HepG2 (cell line): ENCODE data around the gene CCT3. TPM values are rescaled to one million over a fixed set of nuclear protein-coding genes. Genes with fewer than 3 reads are reported as not detected.
A peak's percentile ranks its signal among the peaks of the same experiment; 100 is the strongest.

ENCODE experiments used
- ATAC-seq: fragments of 200-7000 bp; cut with Tn5 transposase; 3 replicates; pipeline ENCODE4 v1.9.1; 2020; ENCODE audit warnings: mild to moderate bottlenecking, moderate library complexity
- BruUV-seq: library from RNA; stranded (reverse); fragments of 400-500 nt; replicated peaks from 2 replicates; lab custom pipeline; 2021; lab: Mats Ljungman, UMichigan
- CTCF ChIA-PET: fragments of 300-600 bp; formaldehyde crosslinking; extraction: SDS; loops from one replicate; lab custom pipeline; 2021; ENCODE audit warnings: low total read pairs, inconsistent platforms, low intra/inter-chr PET ratio; lab: Yijun Ruan, JAX
- POLR2A ChIA-PET: fragments of 350-600 bp; sonication (Branson Sonifier 250); formaldehyde crosslinking; loops from one replicate; lab custom pipeline; 2020; ENCODE audit warnings: antibody characterized with exemption, inconsistent platforms; lab: Yijun Ruan, JAX
- DNase-seq: peaks from one replicate; pipeline ENCODE4 v3.0.0-alpha.2; 2015; ENCODE audit warnings: low spot score
- FAIRE-seq: peaks from 3 replicates; lab custom pipeline; 2011; peaks lifted over from hg19 to GRCh38; lab: Jason Lieb, UNC
- H2AFZ ChIP-seq: one replicate; pipeline ENCODE4 v1.6.1; 2011; ENCODE audit warnings: low read length, inconsistent platforms
- H3K27ac ChIP-seq: fragments of 300-600 bp; 3 replicates; pipeline ENCODE4 v1.8.0; 2011; ENCODE audit warnings: mixed run types, mild to moderate bottlenecking, mixed read lengths, low read length, inconsistent platforms; ENCODE audit not compliant: insufficient read depth; ENCODE audit errors: extremely low read length
- H3K27me3 ChIP-seq, 2 experiments: fragments of 200-600 bp in 1 of 2; 2 replicates in 1 of 2; 3 replicates in 1 of 2; pipeline versions ENCODE4 v1.6.0 to v1.8.0; 2011; ENCODE audit warnings: low read length in 2 of 2, mild to moderate bottlenecking in 2 of 2, moderate library complexity in 2 of 2, inconsistent platforms in 1 of 2; ENCODE audit not compliant: insufficient read depth in 2 of 2, control insufficient read depth in 1 of 2
- H3K36me3 ChIP-seq, 2 experiments: fragments of 200-600 bp in 1 of 2; replicated peaks in 1 of 2; 2 replicates in 1 of 2; 3 replicates in 1 of 2; pipeline versions ENCODE4 v1.5.1 to v1.8.0; 2011; ENCODE audit warnings: low read length in 2 of 2, inconsistent platforms in 1 of 2; ENCODE audit not compliant: insufficient read depth in 2 of 2, control insufficient read depth in 1 of 2
- H3K4me1 ChIP-seq: 2 replicates; pipeline ENCODE4 v1.5.1; 2012; ENCODE audit warnings: low read length, inconsistent platforms; ENCODE audit not compliant: insufficient read depth
- H3K4me2 ChIP-seq: 2 replicates; pipeline ENCODE4 v1.6.0; 2011; ENCODE audit warnings: low read depth, low read length, inconsistent platforms
- H3K4me3 ChIP-seq, 3 experiments: fragments of 200-600 bp in 1 of 3; sonication (generic), shearing (Covaris generic) in 1 of 3; replicated peaks in 1 of 3; 2 replicates each; pipeline ENCODE4 v1.5.1; 2011 to 2016; ENCODE audit warnings: low read length in 3 of 3, inconsistent platforms in 2 of 3, low read depth in 2 of 3, mild to moderate bottlenecking in 2 of 3, control low read depth in 1 of 3, mixed read lengths in 1 of 3; ENCODE audit not compliant: insufficient read depth in 1 of 3
- H3K79me2 ChIP-seq: one replicate; pipeline ENCODE4 v1.6.1; 2011; ENCODE audit warnings: low read length, inconsistent platforms; ENCODE audit not compliant: insufficient read depth
- H3K9ac ChIP-seq: 2 replicates; pipeline ENCODE4 v1.6.0; 2011; ENCODE audit warnings: mild to moderate bottlenecking, low read depth, low read length, inconsistent platforms; ENCODE audit not compliant: insufficient read depth
- H3K9me3 ChIP-seq: 2 replicates; pipeline ENCODE4 v1.5.1; 2012; ENCODE audit warnings: mild to moderate bottlenecking, low read length
- H4K20me1 ChIP-seq: 2 replicates; pipeline ENCODE4 v1.6.0; 2011; ENCODE audit warnings: inconsistent platforms, mild to moderate bottlenecking, low read length, moderate library complexity; ENCODE audit not compliant: insufficient read depth
- ARID2 ChIP-seq: sonication (generic); formaldehyde crosslinking; IDR thresholded peaks from 2 replicates; pipeline ENCODE4 v1.8.1; 2022; ENCODE audit warnings: mild to moderate bottlenecking, missing genetic modification reagents, borderline replicate concordance
- CC2D1A ChIP-seq: sonication (generic); formaldehyde crosslinking; IDR thresholded peaks from 2 replicates; pipeline ENCODE4 v1.8.1; 2023; ENCODE audit warnings: mild to moderate bottlenecking, missing genetic modification reagents
- ETV6 ChIP-seq: sonication (generic); formaldehyde crosslinking; conservative IDR thresholded peaks from 2 replicates; pipeline ENCODE4 v1.4.0; 2020; ENCODE audit warnings: missing genetic modification reagents
- GTF3A ChIP-seq: sonication (generic); formaldehyde crosslinking; conservative IDR thresholded peaks from 2 replicates; pipeline ENCODE4 v1.4.0; 2020; ENCODE audit warnings: mild to moderate bottlenecking, missing genetic modification reagents
- HOXD1 ChIP-seq: sonication (generic); formaldehyde crosslinking; IDR thresholded peaks from 2 replicates; pipeline ENCODE4 v1.5.0; 2020; ENCODE audit warnings: missing genetic modification reagents
- MATR3 ChIP-seq: sonication (generic); formaldehyde crosslinking; IDR thresholded peaks from 2 replicates; pipeline ENCODE4 v1.4.0; 2020; ENCODE audit warnings: missing genetic modification reagents
- MTF1 ChIP-seq: sonication (generic); formaldehyde crosslinking; IDR thresholded peaks from 2 replicates; pipeline ENCODE4 v1.5.0; 2020; ENCODE audit warnings: missing genetic modification reagents
- MXD3 ChIP-seq: IDR thresholded peaks from 2 replicates; pipeline ENCODE4 v1.6.1; 2016; ENCODE audit warnings: mild to moderate bottlenecking, missing biosample characterization, missing genetic modification reagents
- PPARG ChIP-seq: conservative IDR thresholded peaks from 2 replicates; pipeline ENCODE4 v1.6.1; 2016; ENCODE audit warnings: missing biosample characterization, missing genetic modification reagents
- SALL2 ChIP-seq: sonication (generic); formaldehyde crosslinking; IDR thresholded peaks from 2 replicates; pipeline ENCODE4 v1.8.1; 2023; ENCODE audit warnings: mild to moderate bottlenecking, missing genetic modification reagents, inconsistent platforms
- SRF ChIP-seq: IDR thresholded peaks from 2 replicates; pipeline ENCODE4 v1.6.1; 2011; ENCODE audit warnings: mild to moderate bottlenecking, low read depth, low read length, moderate library complexity
- SRSF4 ChIP-seq: fragments of 200-400 bp; formaldehyde crosslinking; IDR thresholded peaks from one replicate; pipeline ENCODE4 v1.6.1; 2018; ENCODE audit warnings: mild to moderate bottlenecking, low read depth, low read length, moderate library complexity; ENCODE audit not compliant: poor library complexity, severe bottlenecking
- TGIF2 ChIP-seq: IDR thresholded peaks from 2 replicates; pipeline ENCODE4 v1.6.1; 2016; ENCODE audit warnings: control low read depth, missing compliant biosample characterization
- THAP11 ChIP-seq: IDR thresholded peaks from 2 replicates; pipeline ENCODE4 v1.6.1; 2016; ENCODE audit warnings: missing biosample characterization, missing genetic modification reagents
- ZBTB25 ChIP-seq: IDR thresholded peaks from 2 replicates; pipeline ENCODE4 v1.6.1; 2018; ENCODE audit warnings: missing genetic modification reagents
- ZBTB4 ChIP-seq: sonication (generic); formaldehyde crosslinking; IDR thresholded peaks from 2 replicates; pipeline ENCODE4 v1.4.0; 2020; ENCODE audit warnings: missing genetic modification reagents, mild to moderate bottlenecking, borderline replicate concordance
- ZEB1 ChIP-seq: IDR thresholded peaks from 2 replicates; pipeline ENCODE4 v1.6.1; 2012; ENCODE audit warnings: mild to moderate bottlenecking, low read depth, inconsistent platforms; ENCODE audit not compliant: insufficient replicate concordance
- ZNF121 ChIP-seq: sonication (generic); formaldehyde crosslinking; IDR thresholded peaks from 2 replicates; pipeline ENCODE4 v1.5.0; 2020; ENCODE audit warnings: mild to moderate bottlenecking, missing genetic modification reagents
- ZNF235 ChIP-seq: sonication (generic); formaldehyde crosslinking; IDR thresholded peaks from 2 replicates; pipeline ENCODE4 v1.8.1; 2023; ENCODE audit warnings: mild to moderate bottlenecking, missing genetic modification reagents, borderline replicate concordance
- ZNF570 ChIP-seq: sonication (generic); formaldehyde crosslinking; IDR thresholded peaks from 2 replicates; pipeline ENCODE4 v1.4.0; 2020; ENCODE audit warnings: mild to moderate bottlenecking, missing genetic modification reagents, borderline replicate concordance
- ZNF720 ChIP-seq: sonication (generic); formaldehyde crosslinking; IDR thresholded peaks from 2 replicates; pipeline ENCODE4 v1.4.0; 2020; ENCODE audit warnings: missing genetic modification reagents
- ZNF766 ChIP-seq: sonication (generic); formaldehyde crosslinking; IDR thresholded peaks from 2 replicates; pipeline ENCODE4 v1.5.0; 2020; ENCODE audit warnings: missing genetic modification reagents, borderline replicate concordance
- WGBS: methylation state at CpG from one replicate; pipeline ENCODE4 v1.1.6; 2017; ENCODE audit warnings: low lambda C conversion rate; 5-methylcytosine and 5-hydroxymethylcytosine counted together
- in situ Hi-C: cut with HindIII; loops from 2 replicates; pipeline ENCODE4 v1.10.0; 2017; ENCODE audit warnings: low pct_unique_long_range_greater_than_20kb; ENCODE audit not compliant: extremely low pct_ligation_motif_present
- intact Hi-C: fragments of 100-400 bp; cut with micrococcal nuclease; formaldehyde crosslinking; loops from one replicate; pipeline ENCODE4 v1.10.0; 2022; ENCODE audit not compliant: unreplicated experiment
- polyA plus RNA-seq, 8 experiments: library from polyadenylated mRNA; depleted of rRNA in 3 of 8; stranded (reverse) in 7 of 8; unstranded in 1 of 8; fragments of >200 nt; fragmentation: Illumina TruSeq in 4 of 8; extraction: Trizol in 4 of 8; gene quantifications; 2 replicates each; pipeline versions ENCODE4 v1.2.1 to v1.2.3, GENCODE V29; 2011 to 2016; ENCODE audit warnings: low read depth in 4 of 8, missing spikeins in 1 of 8, mixed read lengths in 1 of 8; ENCODE audit not compliant: insufficient read depth in 1 of 8
- total RNA-seq, 5 experiments: library from RNA; depleted of rRNA; stranded (reverse); fragments of >200 nt; fragmentation: Illumina TruSeq; extraction: Trizol; gene quantifications; 2 replicates each; pipeline ENCODE4 v1.2.3, GENCODE V29; 2016; ENCODE audit warnings: low read depth in 1 of 5

Gene CCT3
- total and polyA plus RNA-seq, 2 of the 13 experiments (the other 11 are each of a cell fraction or from before 2014, with no cell fraction given) = 319 to 615 TPM

GRCh38 chr1:156356262-156356874, 18.3 kb upstream of the CCT3 start:
- Histone ChIP-seq H3K4me1 (peaks cover 44% of the 10 kb centered on the region), H3K4me2 (peak overlapping the region; percentile 52), H2AFZ (no peak overlapping the region), H3K27me3 (no peaks in the 10 kb centered on the region), H3K79me2 (no peaks in the 10 kb centered on the region), H3K4me3 (peak overlapping the region in 2 of 3 experiments; percentile 13 to 47; a peak in 1 of 6 replicates), H4K20me1 (no peaks in the 10 kb centered on the region), H3K27ac (no peak overlapping the region), H3K9ac (no peak overlapping the region), H3K36me3 (no peaks in the 10 kb centered on the region), H3K9me3 (no peaks in the 10 kb centered on the region)
- 17% methylated on average over 6 of the region's 6 CpGs for WGBS
- intact Hi-C loops = no loop called here
- DNase-seq (no peak), FAIRE-seq (no peak), ATAC-seq (peak; percentile 8; the same call in 1 of the 3 replicates)
- in situ Hi-C loops = loop anchor here (10.0 kb wide), 1 partner anchor 88 kb away; no protein-coding TSS in a partner anchor
- ChIA-PET POLR2A (interaction anchor here (0.6 kb wide), 1 partner anchor 74 kb away, joined by 3 read pairs; no protein-coding TSS in a partner anchor), CTCF (interaction anchor here (0.9 to 3.1 kb wide), 5 partner anchors 13 to 89 kb away, joined by 3 to 26 read pairs (median 9); partner anchors contain the start of gene RHBG)
- BruUV-seq = no TSS peak
- no peak for TF ChIP-seq ZBTB25
- 0 out of 2 replicates have a peak, but pooled peaks have one; percentile 18 for TF ChIP-seq ZBTB4 (CRISPR knock-in tag)
- no peak for TF ChIP-seq MATR3
- TF ChIP-seq ETV6 (CRISPR knock-in tag) = no peak
- no peak for TF ChIP-seq ZNF720 (CRISPR knock-in tag)
- TF ChIP-seq GTF3A (CRISPR knock-in tag) = 0 out of 2 replicates have a peak, but pooled peaks have one; percentile 0
- no peak for TF ChIP-seq TGIF2 (CRISPR knock-in tag)
- TF ChIP-seq ZNF570 (CRISPR knock-in tag) = no peak
- TF ChIP-seq SALL2 (CRISPR knock-in tag) = no peak
- peak; percentile 66; the same call in 1 of the 2 replicates for TF ChIP-seq ZNF121 (CRISPR knock-in tag)
- TF ChIP-seq ZNF766 (CRISPR knock-in tag) = no peak
- no peak for TF ChIP-seq SRF
- no peak for TF ChIP-seq SRSF4
- no peak for TF ChIP-seq ARID2 (CRISPR knock-in tag)
- no peak for TF ChIP-seq ZNF235 (CRISPR knock-in tag)
- no peak for TF ChIP-seq ZEB1
- TF ChIP-seq HOXD1 = no peak
- TF ChIP-seq CC2D1A (CRISPR knock-in tag) = no peak
- no peak for TF ChIP-seq MTF1 (CRISPR knock-in tag)
- TF ChIP-seq THAP11 (CRISPR knock-in tag) = no peak
- TF ChIP-seq PPARG (CRISPR knock-in tag) = no peak
- TF ChIP-seq MXD3 (CRISPR knock-in tag) = no peak
